ENCODE measurements around the gene DROSHA. TPM values are rescaled to one million over a fixed set of nuclear protein-coding genes. Genes with fewer than 3 reads are reported as not detected.
"Not testable (repeated sequence)": the region's sequence is repeated elsewhere in the genome, so short reads cannot be mapped to it uniquely, and the experiment has no call there.

Gene DROSHA
- total RNA-seq, 1 donor from 2014 or later: 50.1 TPM

- H3K27me3 ChIP-seq (ENCODE audit: control insufficient read depth, insufficient read depth, low read length): no peaks in the 10 kb centered on the region
- H3K36me3 ChIP-seq (ENCODE audit: control insufficient read depth, insufficient read depth, low read length): no peaks in the 10 kb centered on the region
- no peak for TF ChIP-seq CTCF (IDR thresholded peaks at IDR 0.05; ENCODE audit: insufficient read depth, low read length, poor library complexity, severe bottlenecking)
- DNase-seq (ENCODE audit: low read depth): no peak
- H3K4me3 ChIP-seq (ENCODE audit: low read depth, low read length): no peak overlapping the region
Observed at GRCh38 chr5:31556461-31556860, 24.6 kb upstream of the DROSHA start.

- no peaks in the 10 kb centered on the region for H3K36me3 ChIP-seq (ENCODE audit: control insufficient read depth, insufficient read depth, low read length)
- H3K4me3 ChIP-seq (ENCODE audit: low read depth, low read length): no peak overlapping the region
- no peaks in the 10 kb centered on the region for H3K27me3 ChIP-seq (ENCODE audit: control insufficient read depth, insufficient read depth, low read length)
- TF ChIP-seq CTCF (IDR thresholded peaks at IDR 0.05; ENCODE audit: insufficient read depth, low read length, poor library complexity, severe bottlenecking): no peak
- DNase-seq (ENCODE audit: low read depth): no peak
Observed at GRCh38 chr5:31554552-31554951, 22.7 kb upstream of the DROSHA start.

GRCh38 chr5:31553863-31554262, 22.0 kb upstream of the DROSHA start:
- H3K36me3 ChIP-seq (ENCODE audit: control insufficient read depth, insufficient read depth, low read length): no peaks in the 10 kb centered on the region
- H3K4me3 ChIP-seq (ENCODE audit: low read depth, low read length): no peak overlapping the region
- no peak for TF ChIP-seq CTCF (IDR thresholded peaks at IDR 0.05; ENCODE audit: insufficient read depth, low read length, poor library complexity, severe bottlenecking)
- H3K27me3 ChIP-seq (ENCODE audit: control insufficient read depth, insufficient read depth, low read length): no peaks in the 10 kb centered on the region
- no peak for DNase-seq (ENCODE audit: low read depth)

- Histone ChIP-seq H3K27me3 (ENCODE audit: control insufficient read depth, insufficient read depth, low read length) (no peaks in the 10 kb centered on the region), H3K4me3 (ENCODE audit: low read depth, low read length) (no peak overlapping the region), H3K36me3 (ENCODE audit: control insufficient read depth, insufficient read depth, low read length) (no peaks in the 10 kb centered on the region)
- DNase-seq (ENCODE audit: low read depth): no peak
- TF ChIP-seq CTCF (IDR thresholded peaks at IDR 0.05; ENCODE audit: insufficient read depth, low read length, poor library complexity, severe bottlenecking): no peak
Observed at GRCh38 chr5:31551878-31552277, 20.0 kb upstream of the DROSHA start.

- not testable (repeated sequence) for H3K36me3 ChIP-seq (ENCODE audit: control insufficient read depth, insufficient read depth, low read length); DNase-seq (ENCODE audit: low read depth); H3K27me3 ChIP-seq (ENCODE audit: control insufficient read depth, insufficient read depth, low read length); H3K4me3 ChIP-seq (ENCODE audit: low read depth, low read length)
Observed at GRCh38 chr5:31549114-31549513, 17.2 kb upstream of the DROSHA start.

- no peak for DNase-seq (ENCODE audit: low read depth)
- Histone ChIP-seq H3K27me3 (ENCODE audit: control insufficient read depth, insufficient read depth, low read length) (no peaks in the 10 kb centered on the region), H3K4me3 (ENCODE audit: low read depth, low read length) (no peak overlapping the region), H3K36me3 (ENCODE audit: control insufficient read depth, insufficient read depth, low read length) (no peaks in the 10 kb centered on the region)
- TF ChIP-seq CTCF (IDR thresholded peaks at IDR 0.05; ENCODE audit: insufficient read depth, low read length, poor library complexity, severe bottlenecking): no peak
Observed at GRCh38 chr5:31537851-31538250, 6.0 kb upstream of the DROSHA start.

Data from kidney epithelial cell (primary cell).